HG03064 (cell line): ENCODE measurements around the gene TMEM223.
"Not testable (repeated sequence)": the region's sequence is repeated elsewhere in the genome, so short reads cannot be mapped to it uniquely, and the experiment has no call there.

ENCODE experiments used
- ATAC-seq: cut with Tn5 transposase; IDR thresholded peaks from one replicate; pipeline ENCODE4 v1.9.1; 2021; ENCODE audit warnings: low read depth; ENCODE audit not compliant: unreplicated experiment

Gene TMEM223

GRCh38 chr11:62804310-62805075 is 12.7 kb upstream of the TMEM223 start:
- peak; percentile 8 for ATAC-seq

GRCh38 chr11:62801071-62801470 is 9.3 kb upstream of the TMEM223 start:
- ATAC-seq: no peak

- no peak for ATAC-seq
Observed at GRCh38 chr11:62799486-62799885, 7.7 kb upstream of the TMEM223 start.

GRCh38 chr11:62796281-62796680 is 4.5 kb upstream of the TMEM223 start:
- no peak for ATAC-seq

GRCh38 chr11:62794201-62794775 is 2.5 kb upstream of the TMEM223 start:
- ATAC-seq: no peak

- no peak for ATAC-seq
Observed at GRCh38 chr11:62792202-62792575, 383 bp upstream of the TMEM223 start.

- no peak for ATAC-seq
Observed at GRCh38 chr11:62789576-62789975, 2.2 kb downstream of the TMEM223 start.

- ATAC-seq: no peak
Observed at GRCh38 chr11:62788991-62789390, 2.8 kb downstream of the TMEM223 start.

- ATAC-seq: peak; percentile 65
Observed at GRCh38 chr11:62787005-62787759, 4.6 kb downstream of the TMEM223 start, which contains the start of gene TMEM179B. TMEM179B (plus strand) TSS chr11:62787402; CDS start chr11:62787432, 30 bp downstream.

GRCh38 chr11:62786318-62787004 is 5.3 kb downstream of the TMEM223 start:
- ATAC-seq: peak; percentile 58

- ATAC-seq: no peak
Observed at GRCh38 chr11:62782753-62783152, 9.1 kb downstream of the TMEM223 start.

GRCh38 chr11:62778441-62778840 is 13.4 kb downstream of the TMEM223 start:
- no peak for ATAC-seq

- no peak for ATAC-seq
Observed at GRCh38 chr11:62777389-62777788, 14.4 kb downstream of the TMEM223 start.

GRCh38 chr11:62775646-62776045 is 16.2 kb downstream of the TMEM223 start:
- no peak for ATAC-seq

GRCh38 chr11:62774407-62774806 is 17.4 kb downstream of the TMEM223 start:
- no peak for ATAC-seq

- ATAC-seq: peak; percentile 74
Observed at GRCh38 chr11:62771144-62772021, 20.4 kb downstream of the TMEM223 start, which contains the start of gene TAF6L. TAF6L (plus strand) TSS chr11:62771396; CDS start chr11:62775784, 4,388 bp downstream.

GRCh38 chr11:62770778-62771143 is 21.0 kb downstream of the TMEM223 start:
- ATAC-seq: no peak

GRCh38 chr11:62760867-62761227 is 31.0 kb downstream of the TMEM223 start:
- not testable (repeated sequence) for ATAC-seq

- ATAC-seq: no peak
Observed at GRCh38 chr11:62757846-62758788, 33.7 kb downstream of the TMEM223 start.
